IPS-NIHi11 (cell line): ENCODE measurements around the gene ELOF1.

Source experiments
- DNase-seq: peaks from one replicate; pipeline ENCODE4 v3.0.0; 2012; ENCODE audit warnings: mixed read lengths, low spot score

The ELOF1 gene

DNA sequence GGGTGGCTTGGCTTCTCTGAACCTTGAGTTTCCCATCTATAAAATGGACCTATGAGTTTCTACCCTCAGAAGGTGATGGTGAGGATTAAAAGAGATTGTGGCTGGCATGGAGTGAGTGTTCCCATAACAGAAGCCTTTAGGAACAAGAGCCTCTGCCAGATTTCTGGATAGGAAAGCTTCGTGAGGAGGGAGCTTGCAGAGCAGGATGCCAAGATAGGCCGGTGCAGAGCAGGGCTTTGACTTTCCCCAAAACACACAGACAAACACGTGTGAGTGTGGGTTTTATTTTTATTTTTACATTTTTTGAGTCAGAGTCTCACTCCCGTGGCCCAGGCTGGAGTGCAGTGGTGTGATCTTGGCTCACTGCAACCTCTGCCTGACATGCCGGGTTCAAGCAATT lies 24.1 kb downstream of the ELOF1 start:
- DNase-seq, result no peak

DNA sequence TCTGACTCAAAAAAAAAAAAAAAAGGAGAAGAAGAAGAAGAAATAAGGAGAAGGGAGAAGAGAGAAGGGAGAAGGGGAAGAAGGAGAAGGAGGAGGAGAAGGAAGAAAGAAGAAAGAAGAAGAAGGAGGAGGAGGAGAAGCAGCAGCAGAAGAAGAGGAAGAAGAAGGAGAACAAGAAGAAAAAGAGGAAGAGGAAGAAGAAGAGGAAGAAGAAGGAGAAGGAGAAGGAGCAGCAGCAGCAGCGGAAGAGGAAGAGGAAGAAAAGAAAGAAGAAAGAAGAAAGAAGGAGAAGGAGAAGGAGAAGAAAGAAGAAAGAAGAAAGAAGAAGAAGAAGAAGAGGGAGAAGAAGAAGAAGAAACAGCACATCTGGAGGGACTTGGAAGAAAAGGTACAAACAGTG lies 24.5 kb downstream of the ELOF1 start:
- DNase-seq, result no peak

DNA sequence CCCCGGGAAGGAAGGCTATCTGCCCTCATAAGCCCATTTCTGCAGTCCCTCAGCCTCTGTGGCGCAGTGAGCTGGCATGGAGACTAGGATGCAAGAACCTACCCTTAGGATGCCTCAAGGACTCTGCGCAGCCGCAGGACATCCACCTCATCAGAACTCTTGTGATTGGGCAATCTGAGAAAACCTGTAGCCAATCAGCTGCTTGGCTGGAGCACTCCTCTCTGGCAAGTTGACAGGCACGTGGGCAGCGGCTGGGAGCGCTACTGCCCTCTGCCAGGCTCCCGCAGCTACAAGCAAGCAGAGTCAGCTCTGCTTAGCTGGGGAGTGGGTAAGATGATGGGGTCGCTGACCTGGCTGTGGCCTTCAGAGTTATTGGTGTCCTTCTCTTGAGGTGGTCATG lies 28.6 kb downstream of the ELOF1 start:
- peak; percentile 89 for DNase-seq

DNA sequence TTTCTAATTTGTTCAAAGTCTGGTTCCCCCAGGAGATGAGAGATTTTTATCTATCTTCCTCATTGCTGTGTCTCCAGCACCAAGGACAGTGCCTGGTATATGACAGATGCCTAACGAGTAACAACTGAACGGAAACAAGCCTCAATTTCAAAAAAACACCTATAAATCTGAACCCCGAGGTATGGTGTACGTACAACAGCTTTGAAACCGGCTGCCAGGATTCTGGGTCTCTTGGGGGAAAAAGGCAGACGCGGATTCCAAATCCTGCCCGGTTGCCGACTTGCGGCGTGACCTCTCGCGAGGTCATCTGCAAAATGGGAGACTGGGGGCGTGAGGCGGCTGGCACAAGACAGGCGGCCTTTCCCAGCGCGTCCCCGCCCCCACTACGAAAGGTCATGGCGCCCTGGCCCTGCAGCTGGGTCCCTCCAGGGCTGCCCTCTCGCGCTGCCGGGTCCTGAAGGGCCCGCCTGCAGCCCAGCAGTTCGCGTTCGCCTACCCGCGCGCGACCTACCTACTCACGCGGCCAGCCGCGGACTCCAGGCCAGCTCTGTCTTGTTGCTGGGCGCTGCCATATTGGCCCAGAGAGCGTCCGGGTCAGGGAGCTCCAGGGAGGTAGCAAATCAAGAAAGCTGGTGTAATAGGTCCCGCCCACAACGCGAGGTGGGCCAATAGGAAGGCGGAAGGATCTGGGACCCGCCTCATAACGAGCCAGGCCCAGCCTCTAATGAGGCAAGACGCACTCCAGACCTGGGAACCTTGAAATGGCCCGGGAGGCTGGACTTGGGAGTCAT lies 30.3 kb downstream of the ELOF1 start, which contains the start of gene ECSIT:
Gene ECSIT, minus strand, starts transcription at position 584 of the 791 bp plus-strand sequence. CDS start 9,964 bp downstream, outside the sequence.
- DNase-seq, result peak; percentile 90

DNA sequence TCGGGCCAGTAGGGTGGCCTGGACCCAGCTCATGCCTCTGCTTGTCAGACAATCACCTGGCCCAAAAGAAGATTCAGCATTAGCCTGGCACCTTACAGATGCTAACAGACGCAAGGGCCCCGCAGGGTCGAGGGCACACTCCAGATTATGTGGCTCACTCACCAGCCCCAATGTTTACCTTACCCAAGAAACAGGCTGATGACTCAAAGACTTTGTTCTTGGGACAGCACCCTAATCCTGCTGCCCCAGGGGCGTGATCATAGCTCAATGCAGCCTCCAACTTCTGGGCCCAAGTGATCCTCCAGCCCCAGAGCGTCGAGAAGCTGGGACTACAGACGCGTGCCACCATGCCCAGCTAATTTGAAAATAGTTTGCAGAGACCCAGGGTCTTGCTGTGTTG lies 39.9 kb downstream of the ELOF1 start:
- DNase-seq, result no peak

DNA sequence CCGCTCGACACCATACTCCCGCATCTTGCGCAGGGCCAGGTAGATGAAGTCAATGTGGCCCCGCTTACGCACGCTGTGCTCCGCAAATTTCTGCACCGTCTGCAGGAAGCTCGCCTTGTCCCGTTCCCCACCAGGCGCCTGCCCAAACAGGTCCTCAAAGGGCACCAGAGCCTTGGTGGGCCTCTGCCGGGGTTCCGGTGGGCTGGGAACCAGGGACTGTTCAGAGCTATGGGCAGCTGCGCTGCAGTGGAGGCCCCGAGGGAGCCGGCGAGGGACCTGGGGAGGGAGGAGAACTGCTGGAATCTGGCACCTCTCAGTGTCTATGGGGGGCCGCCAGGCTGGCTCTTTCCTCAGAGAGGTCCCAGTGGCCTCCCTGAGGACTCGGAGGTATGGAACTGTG lies 45.1 kb downstream of the ELOF1 start:
- no peak for DNase-seq

DNA sequence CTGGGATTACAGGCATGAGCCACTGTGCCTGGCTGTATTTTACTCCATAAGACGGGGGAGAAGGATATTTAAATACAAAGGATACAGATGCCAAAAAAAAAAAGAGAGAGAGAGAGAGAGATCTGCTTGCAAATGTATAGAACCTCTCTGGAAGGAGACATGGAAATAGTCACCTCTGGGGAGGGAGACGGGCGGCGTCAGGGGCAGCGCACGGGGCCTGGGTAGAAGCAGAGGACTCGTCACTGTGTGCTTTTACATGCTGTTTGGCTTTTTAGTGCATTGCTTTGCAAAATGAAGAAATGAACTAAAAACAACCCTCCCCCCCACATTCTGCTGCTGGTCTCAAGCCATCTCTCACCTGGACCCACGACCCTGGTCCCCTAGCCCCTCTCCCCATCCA lies 48.6 kb downstream of the ELOF1 start:
- no peak for DNase-seq

DNA sequence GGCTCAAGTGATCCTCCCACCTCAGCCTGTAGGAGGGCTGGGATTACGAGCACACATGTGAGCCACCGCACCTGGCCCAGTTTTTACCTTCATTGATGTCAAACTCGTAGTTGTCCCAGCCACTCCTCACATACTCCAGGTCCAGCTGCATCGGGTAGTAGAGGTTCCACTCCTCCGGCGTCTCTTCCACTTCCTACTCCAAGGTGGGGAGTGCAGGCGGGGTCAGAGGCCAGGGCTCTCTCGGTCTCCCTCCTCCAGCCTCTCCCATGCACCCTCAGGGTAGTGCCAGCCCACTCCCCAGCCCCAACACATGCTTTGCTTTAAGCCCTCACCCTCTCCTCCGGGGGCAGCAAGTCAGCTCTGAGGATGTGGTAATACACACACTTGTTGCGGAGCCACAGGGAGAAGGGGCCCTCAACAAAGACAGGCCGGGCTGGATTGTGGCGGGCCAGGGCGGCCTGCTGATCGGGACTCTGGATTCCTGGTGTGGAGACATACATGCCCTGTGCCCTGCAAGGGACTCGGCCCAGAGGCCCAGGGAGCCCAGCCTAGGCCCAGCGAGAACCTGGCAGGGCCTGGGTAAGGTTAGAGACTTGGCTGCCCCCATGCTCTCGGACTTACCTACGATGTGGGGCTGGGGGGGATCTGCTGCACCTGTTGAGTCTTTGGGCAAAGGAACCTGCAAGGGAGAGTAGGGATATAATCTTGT lies 51.5 kb downstream of the ELOF1 start:
- DNase-seq, result no peak

DNA sequence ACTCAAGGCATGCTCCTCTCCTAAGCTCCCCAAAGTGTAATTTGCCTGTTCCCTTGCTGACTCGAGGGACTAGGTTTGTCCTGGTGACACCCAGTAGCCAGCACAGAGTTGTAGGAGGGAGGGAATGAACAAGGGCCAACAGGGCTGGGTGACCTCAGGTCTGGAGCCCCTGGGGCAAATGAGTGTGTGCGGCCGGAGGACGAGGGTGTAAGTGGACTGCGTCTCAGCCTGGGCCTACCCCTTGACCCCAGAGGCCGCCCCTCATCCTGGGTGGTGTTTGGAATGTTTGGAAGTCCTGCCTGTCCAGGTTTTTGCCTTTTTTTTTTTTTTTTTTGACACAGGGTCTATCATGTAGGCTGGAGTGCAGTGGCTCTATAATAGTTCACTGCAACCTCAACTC lies 52.1 kb downstream of the ELOF1 start:
- DNase-seq, result no peak

DNA sequence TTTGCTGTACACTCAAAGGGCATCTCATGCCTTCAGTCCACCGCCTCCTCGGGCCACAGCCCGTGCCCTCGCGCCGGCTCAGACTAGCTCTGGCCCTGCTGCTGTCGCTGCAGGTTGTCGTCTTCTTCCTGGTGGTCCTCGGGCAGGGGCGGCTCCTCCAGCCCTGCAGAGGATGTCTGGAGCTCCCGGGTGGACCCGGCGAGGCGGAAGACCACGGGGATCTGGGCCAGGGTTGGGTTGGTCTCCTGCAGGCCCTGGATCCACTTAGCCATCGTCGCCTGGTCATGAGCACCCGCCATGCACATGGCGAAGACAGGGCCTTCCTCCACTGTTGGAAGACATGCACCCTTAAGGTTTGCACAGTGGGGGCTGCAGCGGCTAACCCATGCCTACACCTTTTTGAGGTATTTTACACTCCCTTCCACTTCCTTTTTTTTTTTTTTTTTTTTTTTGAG lies 52.9 kb downstream of the ELOF1 start:
- no peak for DNase-seq

DNA sequence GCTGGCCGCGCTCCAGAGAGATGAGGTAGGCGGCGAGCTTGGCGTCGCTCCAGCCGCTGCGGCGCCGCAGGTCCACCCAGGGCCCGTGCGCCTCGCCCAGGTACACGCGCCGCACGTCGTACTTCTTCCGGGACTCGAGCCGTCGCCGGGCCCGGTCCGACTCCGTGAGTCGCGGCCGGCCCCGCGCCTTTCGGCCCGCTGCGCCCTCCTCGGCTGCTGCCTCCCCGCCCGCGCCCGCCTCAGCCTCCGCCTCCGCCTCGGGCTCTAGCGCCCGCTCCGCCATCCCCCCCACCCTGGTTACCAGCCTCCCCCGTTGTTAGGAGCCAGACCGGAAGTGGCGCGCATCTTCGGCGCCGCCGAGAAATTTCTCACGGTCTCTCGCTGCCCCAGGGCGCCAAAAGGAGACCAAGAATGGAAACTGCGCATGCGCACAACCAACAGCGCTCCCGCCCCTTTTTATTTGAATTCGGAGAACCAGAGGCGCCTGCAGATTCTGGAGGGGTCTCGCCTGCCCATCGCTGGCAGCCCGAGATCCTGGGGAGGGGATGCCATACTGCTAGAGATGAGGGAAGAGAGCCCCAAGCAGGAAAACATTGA lies 53.4 kb downstream of the ELOF1 start, which contains the start of gene ZNF653:
Gene ZNF653, minus strand, starts transcription at position 336 of the 597 bp plus-strand sequence. Its CDS starts 53 bp downstream, at position 283.
- DNase-seq, result peak; percentile 96

DNA sequence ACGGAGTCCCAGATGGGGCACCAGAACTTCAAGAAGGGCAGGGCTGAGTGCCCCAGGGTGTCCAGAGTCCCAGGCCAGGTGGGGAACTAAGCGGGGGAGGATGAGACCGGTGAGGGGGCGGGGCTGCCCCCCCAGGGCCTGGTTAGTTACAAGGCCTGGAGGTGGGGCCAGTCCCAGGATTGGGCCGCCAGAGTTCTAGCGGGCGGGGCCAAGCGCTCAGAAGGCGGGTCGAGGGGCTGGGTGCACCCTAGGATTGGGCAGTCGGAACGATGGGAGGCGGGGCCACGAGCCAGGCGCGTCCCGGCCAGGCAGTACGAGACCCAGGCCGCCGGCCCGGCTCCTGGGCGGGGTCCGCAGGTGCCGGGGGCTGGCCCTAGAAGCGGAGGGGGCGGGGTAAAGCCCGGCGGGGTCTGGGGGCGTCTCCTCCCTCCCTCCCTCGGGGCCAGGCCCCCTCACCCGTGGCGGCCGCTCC lies 54.0 kb downstream of the ELOF1 start:
- DNase-seq, result peak; percentile 100

DNA sequence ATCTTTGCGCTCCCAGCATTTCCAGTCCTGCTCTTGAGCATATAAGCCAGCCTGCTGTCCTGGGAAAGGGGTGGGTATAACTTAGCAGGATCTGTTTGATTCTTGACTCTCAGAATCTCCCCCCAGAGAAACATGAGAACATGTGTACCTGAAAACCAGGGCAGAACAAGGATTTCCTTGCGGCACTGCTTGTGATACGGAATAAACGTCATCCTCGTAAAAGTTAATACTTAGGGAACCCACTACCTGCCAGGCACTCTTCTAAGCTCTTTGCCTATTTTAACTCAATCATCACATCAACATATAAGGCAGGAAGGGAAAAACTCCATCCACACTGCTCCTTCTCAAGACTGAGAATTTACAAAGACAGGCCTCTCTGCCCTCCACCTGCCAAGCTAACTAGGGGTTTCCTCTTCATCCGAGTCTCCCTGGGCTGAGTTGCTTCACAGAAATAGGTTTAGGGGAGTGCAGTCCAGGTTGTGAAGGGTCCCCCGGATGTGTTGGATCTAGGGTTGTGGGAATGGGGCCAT lies 54.5 kb downstream of the ELOF1 start:
- no peak for DNase-seq
